Raji (cell line): ENCODE results near the gene NHEJ1.

Experiments
- POLR2A ChIP-seq: IDR thresholded peaks from 2 replicates; pipeline ENCODE4 v1.6.1; 2011; ENCODE audit warnings: low read depth, low read length, control low read depth; ENCODE audit not compliant: insufficient read depth

NHEJ1 gene

DNA sequence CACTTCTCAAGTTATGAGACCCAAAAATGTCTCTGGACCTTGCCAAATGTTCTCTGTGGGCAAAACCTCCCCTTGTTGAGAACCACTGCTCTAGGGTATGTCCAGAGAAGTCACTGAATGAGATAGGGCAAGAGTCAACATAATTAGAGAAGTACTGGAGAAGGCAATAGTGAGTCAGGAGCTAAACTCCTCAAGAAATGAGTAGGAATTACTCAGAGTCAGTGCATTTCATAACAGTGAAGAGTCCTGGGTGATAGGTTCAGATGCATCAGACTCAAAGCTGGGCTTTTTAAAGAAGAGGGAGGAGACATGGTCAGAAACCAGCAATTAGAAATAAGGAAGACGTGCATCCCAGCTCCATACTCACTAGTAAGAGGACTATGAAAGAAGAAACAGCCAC, 61.3 kb downstream of the NHEJ1 start:
- no peak for TF ChIP-seq POLR2A

DNA sequence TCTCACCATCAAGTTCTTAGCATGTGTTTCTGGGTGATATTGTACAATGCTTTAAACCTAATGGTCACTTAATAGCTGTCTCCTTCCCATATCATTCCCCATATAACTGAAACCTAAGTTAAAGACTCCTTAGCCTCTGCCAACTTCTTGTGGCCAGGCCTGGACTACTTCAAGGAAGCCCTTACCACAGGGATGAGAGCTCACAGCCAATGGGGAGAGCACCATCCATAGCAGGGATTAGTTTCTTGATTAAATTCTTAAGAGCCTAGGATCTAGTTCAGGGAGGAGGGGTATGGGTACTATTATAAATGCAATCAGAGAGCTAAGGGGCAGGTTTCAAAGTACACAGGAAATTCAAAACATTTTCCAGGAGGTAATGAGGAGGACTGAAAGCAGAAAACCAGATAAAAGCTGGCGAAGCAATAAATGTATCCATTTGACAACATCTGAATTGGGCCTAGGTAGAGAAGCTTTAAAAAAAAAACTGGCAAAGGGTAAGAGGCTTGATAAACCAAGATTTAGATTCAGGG, 65.1 kb downstream of the NHEJ1 start:
- no peak for TF ChIP-seq POLR2A

DNA sequence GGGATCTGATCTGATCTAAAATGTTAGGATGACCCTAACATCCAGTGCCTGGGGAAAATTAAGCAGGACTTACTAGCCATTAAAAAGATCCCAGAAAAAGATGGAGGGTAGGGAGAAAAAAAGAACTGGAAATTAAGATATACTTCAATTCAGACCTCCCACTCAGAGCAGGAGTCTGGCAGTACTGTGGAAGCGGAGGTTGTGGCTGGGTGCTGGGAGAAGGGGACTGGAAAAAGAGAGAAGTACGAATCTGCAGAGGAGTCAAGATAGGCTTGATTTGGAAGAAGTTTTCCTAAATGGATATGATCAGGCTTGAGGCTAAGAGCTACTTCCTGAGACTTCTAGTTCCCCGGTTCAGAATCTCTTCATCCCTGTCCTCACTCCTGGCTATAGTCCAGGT, 66.4 kb downstream of the NHEJ1 start:
- no peak for TF ChIP-seq POLR2A

DNA sequence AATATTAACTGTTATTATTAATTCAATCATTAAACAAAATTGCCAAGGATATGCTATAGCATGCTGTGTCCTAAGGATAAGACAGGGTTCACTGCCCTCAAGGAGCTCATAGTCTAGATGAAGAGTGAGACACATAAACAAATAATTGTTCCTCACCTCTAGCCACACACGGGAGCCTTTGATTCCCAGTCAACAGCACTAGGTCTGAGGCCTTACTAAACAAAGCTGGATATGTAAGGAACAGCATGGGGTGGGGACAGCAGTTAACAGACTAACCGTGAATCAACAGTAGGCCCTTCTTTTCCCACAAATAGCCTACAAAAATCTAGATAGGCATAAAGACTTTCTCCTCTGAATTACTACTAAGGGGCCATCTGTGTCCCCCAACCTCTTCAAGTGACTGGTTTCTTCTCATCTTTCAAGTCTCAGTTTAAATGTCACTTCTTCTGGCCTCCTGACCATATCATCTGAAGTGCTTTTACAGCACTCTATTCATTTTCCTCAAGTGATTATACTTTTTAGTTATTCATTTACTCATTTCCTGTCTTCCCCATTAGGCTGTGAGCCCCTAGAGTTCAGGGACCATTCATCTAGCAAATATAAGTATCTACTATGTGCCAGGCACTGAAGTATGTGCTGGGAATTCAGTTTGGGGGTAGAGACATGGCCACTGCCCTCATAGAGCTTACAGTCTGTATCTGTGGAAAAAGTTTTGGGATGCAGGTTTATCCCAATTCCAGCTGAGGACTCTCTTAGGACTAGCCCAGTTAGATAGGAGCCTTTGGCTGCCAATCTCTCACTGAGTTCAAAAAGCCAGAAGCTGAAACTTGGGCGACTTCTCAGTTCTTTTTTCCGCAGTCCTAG, 69.9 kb downstream of the NHEJ1 start:
- no peak for TF ChIP-seq POLR2A

DNA sequence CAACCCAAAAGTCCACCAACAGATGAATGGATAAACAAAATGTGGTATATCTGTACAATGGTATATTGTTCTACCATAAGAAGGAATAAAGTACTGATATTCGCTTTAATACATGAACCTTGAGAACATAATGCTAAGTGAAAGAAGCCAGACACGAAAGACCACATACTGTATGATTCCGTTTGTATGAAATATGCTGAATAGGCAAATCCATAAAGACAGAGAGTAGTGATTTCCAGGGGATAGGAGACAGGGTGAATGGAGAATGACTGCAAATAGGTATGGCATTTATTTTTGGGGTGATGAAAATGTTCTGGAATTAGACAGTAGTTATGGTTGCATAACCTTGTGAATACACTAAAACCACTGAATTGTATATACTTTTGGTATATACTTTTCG, 71.3 kb downstream of the NHEJ1 start:
- TF ChIP-seq POLR2A: no peak

DNA sequence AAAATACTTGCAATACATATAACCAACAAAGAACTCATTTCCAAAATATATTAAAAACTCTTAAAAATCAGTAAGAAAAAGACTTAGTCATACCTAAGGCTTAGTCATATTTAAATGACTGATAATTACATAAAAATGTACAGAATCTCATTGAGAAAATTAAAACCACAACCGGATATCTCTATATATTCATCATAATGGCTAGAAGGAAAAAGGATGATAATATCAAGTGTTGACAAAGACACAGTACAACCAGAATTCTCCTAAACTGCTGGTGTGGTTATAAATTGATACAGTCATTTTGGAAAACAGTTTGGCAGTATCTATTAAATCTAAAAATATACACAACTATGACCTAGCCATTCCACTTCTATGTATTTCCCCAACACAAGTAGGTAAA, 72.8 kb downstream of the NHEJ1 start:
- no peak for TF ChIP-seq POLR2A

DNA sequence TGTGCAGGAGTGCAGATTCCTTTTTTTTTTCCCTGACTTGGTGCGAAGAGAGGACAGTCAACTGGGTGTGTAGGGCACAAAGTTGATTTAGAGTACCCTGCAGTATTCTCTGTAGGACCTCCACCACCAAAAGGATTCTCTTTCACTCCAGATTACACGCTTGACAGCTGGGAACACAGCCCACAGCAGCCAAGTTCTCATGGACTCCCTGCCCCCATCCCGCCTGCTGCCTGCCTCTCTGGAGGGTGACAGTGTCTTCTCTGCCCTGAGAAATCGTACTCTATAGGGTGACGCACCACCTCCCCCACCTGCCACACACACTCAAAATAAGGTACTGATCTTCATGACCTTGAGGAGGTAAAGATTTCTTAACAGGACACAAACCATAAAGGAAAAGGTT, 73.3 kb downstream of the NHEJ1 start:
- TF ChIP-seq POLR2A: no peak

DNA sequence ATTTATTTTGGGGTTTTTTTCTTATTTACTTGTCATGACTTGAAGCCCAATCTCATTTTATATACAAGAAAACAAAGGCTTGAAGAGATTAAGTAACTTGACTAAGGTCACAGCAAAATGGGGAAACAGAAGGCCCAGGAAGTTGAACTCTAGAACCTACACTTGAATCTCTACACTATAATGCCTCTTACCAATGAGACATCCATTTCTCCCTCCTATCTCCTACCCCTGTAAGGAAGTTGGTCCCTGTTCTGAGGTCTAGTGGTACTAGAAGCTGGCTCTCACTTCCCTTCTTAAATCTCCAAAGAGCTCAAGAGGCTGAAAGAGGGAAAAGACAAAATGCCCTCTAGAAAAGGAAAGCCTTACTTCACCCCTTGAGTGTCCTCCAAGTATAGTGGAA, 74.4 kb downstream of the NHEJ1 start:
- no peak for TF ChIP-seq POLR2A

DNA sequence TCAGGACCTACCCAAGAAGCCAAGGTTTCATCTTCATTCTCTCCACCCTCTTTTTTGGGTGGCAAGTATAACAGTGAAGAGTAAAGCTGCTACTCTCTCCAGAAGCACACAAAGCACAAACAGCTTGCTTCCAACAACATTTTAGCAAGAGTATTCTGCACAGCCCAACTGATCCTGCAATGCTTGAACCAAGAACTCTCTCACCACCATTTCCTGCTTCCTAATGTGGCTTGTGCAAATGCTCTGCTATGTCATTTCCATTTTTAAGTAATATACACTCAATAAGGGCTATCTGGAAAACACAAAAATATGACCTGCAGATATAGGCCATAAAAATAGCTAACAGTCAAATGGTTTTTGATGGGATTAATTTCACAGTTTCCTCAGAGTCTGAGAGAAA, 75.8 kb downstream of the NHEJ1 start:
- TF ChIP-seq POLR2A: no peak

DNA sequence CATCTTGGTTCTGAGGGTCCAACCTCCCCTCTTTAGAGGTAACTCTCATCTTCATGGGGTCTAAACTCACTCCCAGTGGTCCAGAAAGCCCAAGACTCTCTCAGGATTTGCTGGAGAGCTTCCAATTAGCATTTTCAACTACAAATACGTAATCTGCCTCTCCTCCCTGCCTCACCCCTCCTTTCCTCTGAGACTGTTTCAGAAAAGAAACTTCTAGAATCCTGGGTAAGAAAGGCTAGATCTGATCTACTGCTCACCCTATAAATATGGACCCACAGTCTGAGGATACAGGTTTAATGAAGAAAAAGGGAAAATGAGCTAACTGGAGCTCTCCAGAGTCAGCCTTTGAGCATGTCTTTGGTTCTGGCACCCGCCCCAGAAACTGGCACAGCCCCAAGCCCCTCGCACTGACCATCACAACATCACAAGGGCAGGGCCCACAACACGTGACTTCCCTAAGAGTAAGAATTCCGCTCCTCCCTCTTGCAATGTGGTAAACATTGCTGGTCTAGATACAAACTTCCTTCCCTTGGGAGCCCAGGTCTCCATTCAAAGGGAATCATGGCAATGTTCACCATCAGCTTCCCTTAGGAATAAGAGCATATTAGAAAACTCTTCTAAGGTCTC, 78.2 kb downstream of the NHEJ1 start:
- TF ChIP-seq POLR2A: no peak

DNA sequence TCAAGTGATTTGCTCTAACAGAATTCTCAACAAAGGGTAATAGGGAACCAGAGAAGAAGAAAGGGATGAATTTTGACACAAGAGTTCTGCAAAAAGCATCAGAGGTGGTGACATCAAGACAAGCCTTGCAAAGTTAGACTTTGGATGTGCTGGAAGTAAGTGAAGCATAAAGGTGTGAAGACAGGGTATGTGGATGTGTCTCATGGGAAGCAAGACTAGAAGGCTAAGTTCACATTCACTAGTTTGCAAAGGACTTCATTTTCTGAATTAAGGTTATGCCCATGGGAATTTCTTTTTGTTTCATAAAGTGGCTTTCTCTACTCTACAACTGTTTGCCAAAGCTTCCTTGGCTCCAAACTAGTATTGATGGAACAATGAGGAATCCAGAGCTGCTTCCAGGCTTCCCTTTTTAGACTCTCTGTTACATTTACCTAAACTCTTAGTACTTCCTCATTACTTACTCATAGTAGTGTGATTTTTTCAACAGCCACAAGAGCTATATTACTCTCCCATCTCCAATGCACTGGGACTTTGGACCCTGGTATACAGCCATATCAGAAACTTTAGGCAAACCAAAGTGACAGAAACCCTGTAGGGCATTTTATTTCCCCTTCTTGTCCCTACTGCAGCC, 78.8 kb downstream of the NHEJ1 start:
- TF ChIP-seq POLR2A: no peak

DNA sequence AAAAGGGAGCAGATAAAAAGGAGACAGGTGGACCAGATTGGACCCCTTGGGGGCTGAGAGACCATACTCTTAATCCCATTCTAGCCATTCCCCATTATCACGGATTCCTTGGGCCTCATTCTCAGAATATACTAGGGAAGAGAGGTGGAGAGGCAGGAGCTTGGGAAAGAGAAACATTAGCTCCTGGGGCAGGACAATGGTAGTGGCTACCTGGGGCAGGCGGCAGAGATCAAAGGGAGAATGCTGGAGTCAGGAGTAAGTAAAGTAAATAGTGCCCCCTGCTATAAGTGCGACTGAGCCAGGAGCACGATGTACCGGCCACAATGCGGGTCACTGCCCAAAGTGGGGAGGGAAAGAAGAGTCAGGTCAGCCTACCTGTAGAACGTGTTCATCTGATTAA, 79.5 kb downstream of the NHEJ1 start:
- TF ChIP-seq POLR2A: no peak

DNA sequence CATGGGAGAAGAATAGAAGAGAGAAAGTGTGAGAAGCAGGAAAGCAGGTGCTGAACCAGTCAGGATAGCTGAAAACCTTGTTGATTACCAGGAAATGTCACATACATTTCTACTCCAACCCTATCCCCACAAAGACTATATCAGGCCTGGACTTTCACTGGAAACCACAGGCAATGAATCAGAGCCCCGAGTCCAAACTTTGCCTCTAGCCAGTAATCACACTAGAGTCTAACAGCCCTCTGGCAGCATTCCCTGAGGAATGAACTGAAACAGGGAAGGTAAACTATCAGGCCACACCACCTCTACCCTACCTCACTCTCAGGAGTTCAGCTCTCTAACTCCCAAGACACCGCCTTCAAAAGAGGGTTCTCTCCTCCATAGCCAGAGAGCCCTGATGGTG, 81.2 kb downstream of the NHEJ1 start:
- no peak for TF ChIP-seq POLR2A

DNA sequence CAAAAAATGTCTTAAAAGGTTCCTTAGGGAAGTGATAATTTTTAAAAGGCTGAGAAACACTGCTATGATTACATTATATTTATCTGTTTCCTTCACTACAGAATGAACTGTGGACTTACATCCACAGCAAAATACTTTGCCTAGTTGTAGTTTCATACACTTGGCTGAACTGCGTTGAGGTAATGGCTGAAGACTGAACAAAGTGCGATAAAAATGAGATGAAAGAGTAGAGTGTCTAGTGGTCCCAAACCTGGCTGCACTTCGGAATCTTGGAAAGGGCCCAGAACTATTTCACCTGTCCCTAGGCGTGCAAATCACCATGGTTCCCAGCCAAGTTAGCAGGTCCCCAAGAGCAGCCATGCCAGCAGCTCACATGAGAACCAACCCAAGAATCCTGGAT, 81.7 kb downstream of the NHEJ1 start:
- TF ChIP-seq POLR2A: no peak

DNA sequence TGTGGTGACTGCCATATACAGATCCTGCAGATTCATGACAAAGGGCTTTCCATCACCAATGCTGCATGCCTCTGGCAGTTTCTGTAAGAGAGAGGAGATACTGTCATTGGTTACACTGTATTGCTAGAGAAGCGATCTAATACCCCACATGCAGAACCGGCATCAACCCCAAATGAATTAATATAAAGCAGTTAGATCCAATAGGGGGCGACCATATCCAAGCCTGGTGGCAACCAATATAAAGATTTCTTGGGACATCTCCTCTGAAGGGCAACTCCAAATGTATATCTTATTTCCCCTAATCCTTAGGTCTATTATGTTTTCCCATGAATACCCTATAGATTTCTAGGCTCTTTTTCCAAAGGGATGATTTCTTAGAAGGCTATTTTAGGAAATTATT, 82.5 kb downstream of the NHEJ1 start:
- no peak for TF ChIP-seq POLR2A

DNA sequence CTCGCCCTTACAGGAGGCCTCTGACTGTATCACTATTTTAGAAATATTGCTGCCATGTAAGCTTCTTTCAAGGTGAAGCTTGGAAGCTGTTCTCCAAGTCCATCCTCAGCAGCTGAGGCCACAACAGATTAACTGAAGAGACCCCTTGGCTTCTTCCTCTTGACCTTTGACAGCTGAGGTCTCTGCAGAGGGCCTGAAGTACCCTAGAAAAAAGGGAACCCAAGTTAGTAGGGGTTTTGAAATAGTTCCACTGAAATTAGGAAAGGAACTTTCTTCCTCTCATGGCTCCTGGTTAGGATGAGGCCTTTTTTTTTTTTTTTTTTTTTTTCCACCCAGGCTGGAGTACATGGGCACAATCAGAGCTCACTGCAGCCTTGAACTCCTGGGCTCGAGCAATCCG, 84.4 kb downstream of the NHEJ1 start:
- no peak for TF ChIP-seq POLR2A
